ENCODE data around the gene PIK3R2. TPM values are rescaled to one million over a fixed set of nuclear protein-coding genes. Genes with fewer than 3 reads are reported as not detected.

The PIK3R2 gene
- total and polyA plus RNA-seq, 2 of the 8 experiments (the other 6 are each of a cell fraction or from before 2014, with no cell fraction given), result 21.7 to 57.1 TPM

- TF ChIP-seq CTCF (IDR thresholded peaks at IDR 0.05; ENCODE audit: control extremely low read depth in 1 of 3, insufficient read depth in 1 of 3, low read depth in 1 of 3, low read length in 3 of 3), result peak; percentile 39 to 67 (median 56)
- no peak for TF ChIP-seq GABPA (IDR thresholded peaks at IDR 0.05; ENCODE audit: borderline replicate concordance, insufficient read depth, low read length)
These were observed 49.9 kb downstream of the PIK3R2 start (continued) for GRCh38 chr19:18202778-18203407.
